Retinal pigment epithelial cell (primary cell): ENCODE data around the gene KISS1.

Experiments
- DNase-seq: peaks from one replicate; pipeline ENCODE4 v3.0.0-alpha.2; 2010; ENCODE audit warnings: low read depth
- H3K4me3 ChIP-seq: 2 replicates; pipeline ENCODE4 v1.5.1; 2011; ENCODE audit warnings: mild to moderate bottlenecking, low read length, control low read depth, moderate library complexity
- TF ChIP-seq, protein P1 (sequence below): conservative IDR thresholded peaks from 2 replicates; pipeline ENCODE4 v1.5.1; 2011; ENCODE audit warnings: low read depth, low read length, control low read depth, inconsistent platforms

The KISS1 gene

DNA sequence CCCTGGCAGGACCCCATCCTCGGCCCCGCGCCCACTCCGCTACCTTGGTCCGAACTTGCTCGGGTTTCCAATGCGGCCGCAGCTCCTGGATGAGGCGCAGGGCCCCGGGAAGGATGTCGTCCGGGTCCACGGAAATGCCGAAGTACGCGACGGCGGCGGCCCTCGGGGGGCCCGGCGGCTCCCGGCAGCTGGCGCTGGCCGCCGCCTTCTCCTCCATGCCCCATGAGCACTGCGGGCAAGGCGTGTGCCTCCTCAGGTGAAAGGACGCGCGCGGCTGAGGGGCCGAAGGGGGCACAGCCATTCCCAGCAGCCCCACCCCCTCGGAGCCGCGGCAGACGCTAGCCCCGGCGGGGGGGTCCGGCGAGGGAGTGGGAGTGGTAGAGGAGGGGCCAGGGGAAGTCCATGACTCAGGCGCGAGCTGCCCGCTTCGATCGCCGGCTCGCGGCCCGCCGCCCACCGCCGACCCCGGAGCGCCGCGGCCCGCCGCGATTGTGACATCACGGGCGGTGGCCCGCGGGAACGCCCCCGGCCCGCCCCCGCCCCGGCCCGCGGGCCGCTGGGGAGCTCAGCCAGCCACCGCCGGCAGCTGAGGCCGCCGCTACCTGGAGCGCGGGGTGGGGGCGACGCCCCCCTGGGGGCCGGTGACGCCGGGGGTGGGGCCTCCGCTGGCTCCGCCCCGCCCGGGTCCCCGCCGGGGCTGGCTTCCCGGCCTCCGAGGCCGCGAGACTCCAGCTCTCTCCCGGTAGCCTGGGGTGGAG, 44.6 kb downstream of the KISS1 start, which contains the start of gene ETNK2:
Gene ETNK2, minus strand, starts transcription at position 493 of the 758 bp plus-strand sequence. Its CDS starts 192 bp downstream, at position 301.
- no peak for DNase-seq
- TF ChIP-seq, protein P1, sequence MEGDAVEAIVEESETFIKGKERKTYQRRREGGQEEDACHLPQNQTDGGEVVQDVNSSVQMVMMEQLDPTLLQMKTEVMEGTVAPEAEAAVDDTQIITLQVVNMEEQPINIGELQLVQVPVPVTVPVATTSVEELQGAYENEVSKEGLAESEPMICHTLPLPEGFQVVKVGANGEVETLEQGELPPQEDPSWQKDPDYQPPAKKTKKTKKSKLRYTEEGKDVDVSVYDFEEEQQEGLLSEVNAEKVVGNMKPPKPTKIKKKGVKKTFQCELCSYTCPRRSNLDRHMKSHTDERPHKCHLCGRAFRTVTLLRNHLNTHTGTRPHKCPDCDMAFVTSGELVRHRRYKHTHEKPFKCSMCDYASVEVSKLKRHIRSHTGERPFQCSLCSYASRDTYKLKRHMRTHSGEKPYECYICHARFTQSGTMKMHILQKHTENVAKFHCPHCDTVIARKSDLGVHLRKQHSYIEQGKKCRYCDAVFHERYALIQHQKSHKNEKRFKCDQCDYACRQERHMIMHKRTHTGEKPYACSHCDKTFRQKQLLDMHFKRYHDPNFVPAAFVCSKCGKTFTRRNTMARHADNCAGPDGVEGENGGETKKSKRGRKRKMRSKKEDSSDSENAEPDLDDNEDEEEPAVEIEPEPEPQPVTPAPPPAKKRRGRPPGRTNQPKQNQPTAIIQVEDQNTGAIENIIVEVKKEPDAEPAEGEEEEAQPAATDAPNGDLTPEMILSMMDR: no peak
- H3K4me3 ChIP-seq: peak within 1 kb of the TSS; percentile 56

DNA sequence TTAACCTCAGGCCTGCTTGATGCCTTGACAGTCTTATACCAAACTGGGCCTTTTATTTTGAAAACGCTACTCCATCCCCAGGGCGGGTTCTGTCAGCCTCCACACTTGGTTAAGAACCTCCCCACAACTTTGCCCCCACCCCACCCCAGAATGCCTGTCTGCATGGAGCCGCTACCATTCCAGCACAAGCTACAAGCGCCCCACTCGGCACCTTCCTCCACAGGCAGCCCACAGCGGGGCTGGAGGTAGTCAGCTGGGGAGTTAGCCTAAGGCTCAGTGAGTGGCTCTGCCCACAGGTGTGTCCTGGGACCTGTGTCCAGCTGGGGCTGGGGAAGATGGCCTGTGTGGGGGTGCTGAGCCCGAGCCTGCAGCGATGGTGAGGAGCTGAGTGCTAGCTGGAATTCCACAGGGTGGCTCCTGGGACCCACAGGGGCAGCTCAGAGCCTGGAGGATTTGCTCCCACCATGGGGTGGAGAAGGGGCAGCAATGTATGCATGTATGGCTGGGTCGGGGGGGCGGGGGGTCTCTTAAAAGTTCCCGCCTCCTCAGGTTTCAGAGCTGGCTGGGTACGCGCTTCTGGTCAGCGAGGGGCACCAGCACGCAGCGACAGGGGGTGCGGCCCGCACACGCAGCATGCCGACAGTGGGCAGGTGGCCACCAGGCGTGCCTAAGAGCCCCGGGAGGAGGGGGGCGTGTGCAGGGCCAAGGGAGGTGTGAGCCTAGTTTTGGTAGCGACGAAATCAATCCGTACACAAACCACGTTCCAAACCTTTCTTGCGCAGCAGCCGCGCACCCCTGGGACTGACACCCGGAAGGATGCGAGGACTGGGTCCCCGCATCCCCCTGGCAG, 45.4 kb downstream of the KISS1 start:
- TF ChIP-seq, protein P1: no peak
- peak overlapping the region; percentile 56 for H3K4me3 ChIP-seq
- DNase-seq: no peak

DNA sequence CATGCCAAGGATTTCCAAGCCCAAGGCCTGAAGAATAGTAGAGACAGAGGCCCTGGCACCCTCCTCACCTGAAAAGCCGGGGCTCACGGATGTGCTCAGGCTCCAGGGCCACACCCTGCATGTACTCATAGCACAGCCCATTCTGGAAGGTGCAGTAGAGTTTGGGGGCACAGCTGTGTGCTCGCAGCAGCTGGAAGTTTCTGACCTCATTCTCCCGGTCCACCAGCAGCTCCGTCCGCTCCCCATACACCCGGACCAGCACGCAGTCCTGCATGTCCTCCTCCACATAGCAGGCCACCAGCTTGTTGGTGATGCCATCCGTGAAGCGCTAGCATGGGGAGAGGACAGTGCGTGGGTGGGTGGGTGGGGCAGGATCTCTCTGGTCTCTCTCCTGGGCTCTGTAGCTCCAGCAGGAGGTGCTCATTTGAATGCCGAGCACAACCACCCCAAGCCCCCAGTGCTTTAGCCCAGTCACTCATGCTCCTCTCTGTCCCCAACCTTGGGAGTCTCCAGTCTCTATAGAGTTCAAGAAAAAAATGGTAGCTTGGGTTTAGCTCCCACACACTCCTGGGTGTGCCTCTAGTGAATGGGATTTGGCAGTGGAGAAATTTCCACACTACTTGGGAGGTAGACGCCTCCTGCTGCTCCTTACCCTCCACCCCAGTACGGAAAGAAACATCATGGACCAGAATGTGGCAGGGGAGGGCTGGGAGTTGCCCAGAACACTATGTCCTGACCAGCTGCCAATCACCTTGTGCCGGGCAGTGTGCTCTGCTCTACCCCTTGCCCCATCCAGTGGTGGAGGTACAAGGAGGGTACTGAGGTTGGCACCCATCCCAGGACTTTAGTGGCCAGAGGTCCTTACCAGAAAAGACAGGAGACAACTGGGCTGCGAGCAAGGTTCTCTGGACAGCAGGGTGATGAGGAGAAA, 46.4 kb downstream of the KISS1 start:
- DNase-seq: no peak
- no peak overlapping the region for H3K4me3 ChIP-seq
- TF ChIP-seq, protein P1: no peak

DNA sequence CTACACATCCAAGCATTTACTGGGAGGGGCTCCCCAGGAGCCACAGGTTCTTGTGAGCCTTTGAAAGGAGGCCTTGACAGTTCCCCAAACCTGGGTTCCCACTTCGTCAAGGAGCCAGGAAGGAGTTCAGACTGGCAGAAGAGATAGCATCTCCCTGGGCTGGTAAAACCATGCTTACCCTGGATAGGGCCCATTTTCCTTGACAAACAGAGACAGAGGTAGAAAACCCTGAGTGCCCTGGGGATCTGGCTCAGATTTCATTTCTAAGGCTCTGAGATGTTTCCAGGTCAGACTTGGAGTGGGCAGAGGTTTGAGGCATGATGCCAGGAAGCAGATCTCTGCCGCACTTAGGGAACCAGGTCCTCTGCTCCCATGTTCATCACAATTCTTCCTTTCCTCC, 47.2 kb downstream of the KISS1 start:
- no peak overlapping the region for H3K4me3 ChIP-seq
- DNase-seq: no peak
- TF ChIP-seq, protein P1: no peak

DNA sequence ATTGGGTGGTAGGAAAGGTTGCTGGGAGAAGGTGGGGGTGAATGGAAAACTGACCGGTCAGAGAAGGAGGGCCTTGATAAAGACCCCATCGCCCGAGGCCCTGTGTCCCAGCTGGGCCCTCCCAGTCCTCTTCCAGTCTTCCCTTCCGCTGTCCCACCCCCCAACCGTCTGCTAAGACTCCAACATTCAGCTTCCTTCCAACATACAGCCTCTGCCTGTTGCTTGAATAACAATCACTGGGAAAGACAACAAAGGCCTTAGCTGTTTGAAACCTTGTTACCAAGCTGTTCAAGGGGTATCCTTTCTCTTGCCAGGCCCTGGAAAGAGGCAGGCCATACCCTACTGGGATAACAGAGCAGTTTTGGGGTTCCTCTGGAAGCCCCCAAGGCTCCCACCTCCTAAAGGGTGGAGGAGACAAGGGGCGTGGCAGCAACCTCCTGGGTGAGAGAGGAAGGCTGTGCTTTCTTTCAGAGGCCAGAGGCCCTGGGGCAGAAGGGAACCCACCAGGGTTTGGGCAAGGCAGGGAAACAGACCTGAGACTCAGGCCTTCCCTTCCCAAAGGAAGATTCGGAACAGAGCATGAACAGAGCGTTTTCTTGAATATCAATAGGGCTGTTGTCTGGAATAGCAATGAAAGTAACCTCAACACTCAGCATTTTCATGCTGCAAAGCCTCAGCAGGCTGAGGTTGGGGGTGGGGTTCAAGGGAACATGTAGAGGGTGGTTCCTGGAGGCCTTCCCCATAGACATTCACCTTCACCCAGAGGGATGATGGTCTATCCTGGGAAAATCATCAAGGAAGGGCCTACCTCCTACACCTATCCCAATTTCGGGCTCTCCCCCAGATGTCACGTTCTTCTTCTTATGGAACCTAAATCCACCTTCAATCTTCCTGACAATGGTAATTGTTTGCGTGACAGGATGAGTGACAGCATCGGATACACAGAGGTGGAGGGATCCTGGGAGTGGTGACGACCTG, 48.6 kb downstream of the KISS1 start:
- no peak for DNase-seq
- TF ChIP-seq, protein P1: no peak
- H3K4me3 ChIP-seq: no peak overlapping the region

DNA sequence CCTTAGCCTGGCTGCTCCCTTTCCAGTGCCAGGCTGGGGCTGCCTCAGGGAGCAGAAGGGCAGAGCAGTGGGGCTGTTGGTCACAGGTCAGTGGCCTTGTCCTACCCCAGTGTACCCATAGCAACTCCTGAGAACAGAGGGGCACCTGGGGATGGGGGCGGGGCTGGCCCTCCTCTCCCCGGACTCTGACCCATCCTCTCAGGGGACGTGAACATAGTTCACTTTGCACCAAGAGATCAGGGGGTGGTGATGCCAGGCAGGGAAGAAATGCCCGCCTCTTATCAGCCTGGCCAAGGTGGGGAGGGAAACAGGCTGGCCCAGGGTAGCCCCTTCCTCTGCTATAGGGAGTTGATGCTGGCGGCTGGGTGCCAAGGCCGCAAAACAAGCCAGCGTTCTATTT, 49.3 kb downstream of the KISS1 start:
- TF ChIP-seq, protein P1: no peak
- no peak overlapping the region for H3K4me3 ChIP-seq
- DNase-seq: no peak
